ENCODE data around the gene PRCP. TPM values are rescaled to one million over a fixed set of nuclear protein-coding genes. Genes with fewer than 3 reads are reported as not detected.

PRCP gene
- polyA plus RNA-seq, 4 donors, result 6.7 to 76.2 (median 21.0) TPM

DNA sequence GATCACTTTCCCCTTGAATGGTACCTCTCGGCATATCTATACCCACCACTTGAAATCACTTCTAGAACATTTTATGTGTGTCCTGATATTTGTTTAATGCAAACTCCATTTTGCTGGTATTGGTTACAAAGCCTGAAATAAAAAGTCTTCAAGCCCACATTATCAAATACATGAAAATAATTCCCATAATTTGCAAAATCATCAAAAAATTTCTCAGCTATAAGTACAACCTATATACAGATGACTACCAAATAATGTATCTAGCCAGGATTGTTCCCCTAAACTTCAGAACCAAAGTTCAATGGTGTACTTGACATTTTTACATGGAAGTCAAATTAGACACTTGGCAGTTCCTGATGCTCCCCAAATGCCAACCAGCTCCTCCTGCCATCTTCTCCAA is 71.8 kb downstream of the PRCP start:
- H3K4me1 ChIP-seq (ENCODE audit: control insufficient read depth in 3 of 3, insufficient read depth in 2 of 3, low read depth in 1 of 3, low read length in 2 of 3), result peaks cover 0 to 4% (median 3%) of the 10 kb centered on the region in 3 donors
- no peaks in the 10 kb centered on the region for H3K9me3 ChIP-seq (ENCODE audit: control insufficient read depth in 2 of 2, insufficient read depth in 1 of 2, low read depth in 1 of 2, low read length in 1 of 2)
- H3K4me3 ChIP-seq (ENCODE audit: low read depth in 1 of 3, low read length in 3 of 3), result no peak overlapping the region
- no peak for DNase-seq
- FAIRE-seq, result no peak
- no peaks in the 10 kb centered on the region for H3K27me3 ChIP-seq (ENCODE audit: control insufficient read depth in 3 of 3, insufficient read depth in 3 of 3, low read length in 3 of 3)
- H3K27ac ChIP-seq (ENCODE audit: low read depth in 1 of 3, low read length in 2 of 3), result no peak overlapping the region
- no peaks in the 10 kb centered on the region for H3K36me3 ChIP-seq (ENCODE audit: control insufficient read depth in 3 of 3, insufficient read depth in 2 of 3, low read depth in 1 of 3, low read length in 3 of 3)
- WGBS, 3 donors, result 92 to 97% (median 93%) methylated on average over 1 of the region's 1 CpG

DNA sequence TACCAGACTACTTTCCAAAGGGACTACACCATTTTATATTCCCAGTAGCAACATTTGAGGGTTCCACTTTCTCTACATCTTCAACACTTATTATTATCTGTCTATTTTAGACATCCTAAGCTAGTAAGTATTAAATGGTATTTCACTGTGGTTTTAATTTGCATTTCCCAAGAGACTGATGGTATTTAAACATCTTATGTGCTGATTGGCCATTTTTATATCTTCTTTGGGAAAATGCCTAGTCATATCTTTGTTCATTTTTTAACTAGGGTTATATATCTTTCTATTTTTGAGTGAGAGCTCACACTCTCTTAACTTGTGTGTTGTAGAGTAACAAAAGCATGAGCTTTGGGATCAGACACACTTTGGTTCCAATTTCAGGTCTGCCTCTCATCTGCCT is 73.7 kb downstream of the PRCP start:
- DNase-seq (no peak), FAIRE-seq (no peak)
- Histone ChIP-seq H3K4me1 (ENCODE audit: control insufficient read depth in 3 of 3, insufficient read depth in 2 of 3, low read depth in 1 of 3, low read length in 2 of 3) (peaks cover 0 to 4% (median 3%) of the 10 kb centered on the region in 3 donors), H3K27me3 (ENCODE audit: control insufficient read depth in 3 of 3, insufficient read depth in 3 of 3, low read length in 3 of 3) (no peaks in the 10 kb centered on the region), H3K4me3 (ENCODE audit: low read depth in 1 of 3, low read length in 3 of 3) (no peak overlapping the region), H3K27ac (ENCODE audit: low read depth in 1 of 3, low read length in 2 of 3) (no peak overlapping the region), H3K9me3 (ENCODE audit: control insufficient read depth in 2 of 2, insufficient read depth in 1 of 2, low read depth in 1 of 2, low read length in 1 of 2) (no peaks in the 10 kb centered on the region), H3K36me3 (ENCODE audit: control insufficient read depth in 3 of 3, insufficient read depth in 2 of 3, low read depth in 1 of 3, low read length in 3 of 3) (no peaks in the 10 kb centered on the region)

GRCh38 chr11:82823647-82824619 is 76.3 kb downstream of the PRCP start:
- Histone ChIP-seq H3K9me3 (ENCODE audit: control insufficient read depth in 2 of 2, insufficient read depth in 1 of 2, low read depth in 1 of 2, low read length in 1 of 2) (no peaks in the 10 kb centered on the region), H3K27me3 (ENCODE audit: control insufficient read depth in 3 of 3, insufficient read depth in 3 of 3, low read length in 3 of 3) (no peaks in the 10 kb centered on the region), H3K4me3 (ENCODE audit: low read depth in 1 of 3, low read length in 3 of 3) (no peak overlapping the region), H3K4me1 (ENCODE audit: control insufficient read depth in 3 of 3, insufficient read depth in 2 of 3, low read depth in 1 of 3, low read length in 2 of 3) (peaks cover 0 to 4% (median 3%) of the 10 kb centered on the region in 3 donors), H3K36me3 (ENCODE audit: control insufficient read depth in 3 of 3, insufficient read depth in 2 of 3, low read depth in 1 of 3, low read length in 3 of 3) (no peaks in the 10 kb centered on the region), H3K27ac (ENCODE audit: low read depth in 1 of 3, low read length in 2 of 3) (no peak overlapping the region)
- 22 to 39% (median 34%) methylated on average over 2 of the region's 2 CpGs for WGBS, 3 donors
- FAIRE-seq (no peak), DNase-seq (peak; percentile 60 to 75)

DNA sequence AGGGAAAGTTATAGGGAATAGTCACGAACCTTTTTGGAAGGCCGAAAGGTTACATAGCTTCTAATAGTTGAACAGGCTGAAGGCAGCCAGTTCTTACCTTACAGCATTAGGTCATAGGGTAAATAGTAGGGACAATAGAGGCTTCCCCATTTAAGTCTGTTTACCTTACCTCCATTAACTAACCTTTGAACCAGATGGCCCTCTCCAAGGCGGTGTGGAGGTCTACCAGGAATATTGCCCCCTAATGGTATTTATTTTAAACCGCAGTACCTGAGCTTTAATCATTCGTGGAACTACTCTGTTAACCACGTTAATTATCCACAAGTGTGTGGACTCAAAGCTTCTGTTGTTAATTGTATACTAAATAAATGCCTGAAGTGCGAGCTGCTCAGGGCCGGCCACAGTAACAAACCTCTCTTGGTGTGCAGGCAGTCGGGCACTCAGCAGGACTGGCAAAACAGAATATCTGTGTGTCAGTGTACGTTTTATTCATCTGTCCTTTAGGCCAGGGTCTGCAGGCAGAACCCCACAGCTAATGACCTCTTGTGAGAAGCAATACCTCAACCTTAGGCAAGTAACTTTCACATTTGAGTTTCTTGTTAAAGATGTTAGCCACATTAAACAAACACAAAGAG is 81.7 kb downstream of the PRCP start:
- no peak for FAIRE-seq
- Histone ChIP-seq H3K9me3 (ENCODE audit: control insufficient read depth in 2 of 2, insufficient read depth in 1 of 2, low read depth in 1 of 2, low read length in 1 of 2) (no peaks in the 10 kb centered on the region), H3K36me3 (ENCODE audit: control insufficient read depth in 3 of 3, insufficient read depth in 2 of 3, low read depth in 1 of 3, low read length in 3 of 3) (no peaks in the 10 kb centered on the region), H3K4me1 (ENCODE audit: control insufficient read depth in 3 of 3, insufficient read depth in 2 of 3, low read depth in 1 of 3, low read length in 2 of 3) (no peaks in the 10 kb centered on the region), H3K27me3 (ENCODE audit: control insufficient read depth in 3 of 3, insufficient read depth in 3 of 3, low read length in 3 of 3) (no peaks in the 10 kb centered on the region), H3K4me3 (ENCODE audit: low read depth in 1 of 3, low read length in 3 of 3) (no peak overlapping the region), H3K27ac (ENCODE audit: low read depth in 1 of 3, low read length in 2 of 3) (no peak overlapping the region)
- DNase-seq, result peak; percentile 9 to 38
- WGBS, 3 donors, result 71 to 80% (median 74%) methylated on average over 10 of the region's 10 CpGs

DNA sequence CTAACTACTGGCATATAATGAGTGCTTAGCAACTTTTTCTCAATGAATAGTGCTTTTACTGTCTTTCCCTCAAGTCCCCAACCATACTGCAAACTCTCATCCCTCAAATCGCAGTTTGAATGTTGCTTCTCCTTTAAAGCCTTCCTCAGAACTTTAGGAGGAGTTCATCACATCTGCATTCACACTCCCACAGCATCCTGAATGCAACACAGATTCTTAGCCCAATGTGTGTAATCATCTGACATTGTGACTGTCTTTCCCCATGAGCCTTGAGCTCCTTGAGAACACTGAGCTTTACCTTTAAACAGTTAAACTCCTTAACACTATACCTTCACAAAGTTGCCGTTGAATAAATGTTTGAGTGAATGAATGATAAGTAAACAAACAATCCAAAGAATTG is 84.8 kb downstream of the PRCP start:
- peaks cover 0 to 4% (median 0%) of the 10 kb centered on the region in 3 donors for H3K27me3 ChIP-seq (ENCODE audit: control insufficient read depth in 3 of 3, insufficient read depth in 3 of 3, low read length in 3 of 3)
- H3K4me1 ChIP-seq (ENCODE audit: control insufficient read depth in 3 of 3, insufficient read depth in 2 of 3, low read depth in 1 of 3, low read length in 2 of 3), result no peaks in the 10 kb centered on the region
- 62 to 77% (median 75%) methylated on average over 2 of the region's 2 CpGs for WGBS, 3 donors
- H3K4me3 ChIP-seq (ENCODE audit: low read depth in 1 of 3, low read length in 3 of 3), result no peak overlapping the region
- H3K9me3 ChIP-seq (ENCODE audit: control insufficient read depth in 2 of 2, insufficient read depth in 1 of 2, low read depth in 1 of 2, low read length in 1 of 2), result no peaks in the 10 kb centered on the region
- FAIRE-seq (no peak), DNase-seq (no peak)
- H3K36me3 ChIP-seq (ENCODE audit: control insufficient read depth in 3 of 3, insufficient read depth in 2 of 3, low read depth in 1 of 3, low read length in 3 of 3), result no peaks in the 10 kb centered on the region
- no peak overlapping the region for H3K27ac ChIP-seq (ENCODE audit: low read depth in 1 of 3, low read length in 2 of 3)

- H3K4me1 ChIP-seq (ENCODE audit: control insufficient read depth in 3 of 3, insufficient read depth in 2 of 3, low read depth in 1 of 3, low read length in 2 of 3), result no peaks in the 10 kb centered on the region
- DNase-seq, result no peak
- H3K9me3 ChIP-seq (ENCODE audit: control insufficient read depth in 2 of 2, insufficient read depth in 1 of 2, low read depth in 1 of 2, low read length in 1 of 2), result no peaks in the 10 kb centered on the region
- FAIRE-seq, result no peak
- H3K4me3 ChIP-seq (ENCODE audit: low read depth in 1 of 3, low read length in 3 of 3), result no peak overlapping the region
- no peak overlapping the region for H3K27ac ChIP-seq (ENCODE audit: low read depth in 1 of 3, low read length in 2 of 3)
- WGBS, 3 donors, result 76 to 84% (median 80%) methylated on average over 4 of the region's 4 CpGs
- H3K27me3 ChIP-seq (ENCODE audit: control insufficient read depth in 3 of 3, insufficient read depth in 3 of 3, low read length in 3 of 3), result peaks cover 0 to 4% (median 0%) of the 10 kb centered on the region in 3 donors
- H3K36me3 ChIP-seq (ENCODE audit: control insufficient read depth in 3 of 3, insufficient read depth in 2 of 3, low read depth in 1 of 3, low read length in 3 of 3), result no peaks in the 10 kb centered on the region
Observed at GRCh38 chr11:82814379-82814778, 85.9 kb downstream of the PRCP start.

- 77 to 91% (median 81%) methylated on average over 8 of the region's 8 CpGs for WGBS, 3 donors
Observed at GRCh38 chr11:82811369-82811768, 88.9 kb downstream of the PRCP start.

DNA sequence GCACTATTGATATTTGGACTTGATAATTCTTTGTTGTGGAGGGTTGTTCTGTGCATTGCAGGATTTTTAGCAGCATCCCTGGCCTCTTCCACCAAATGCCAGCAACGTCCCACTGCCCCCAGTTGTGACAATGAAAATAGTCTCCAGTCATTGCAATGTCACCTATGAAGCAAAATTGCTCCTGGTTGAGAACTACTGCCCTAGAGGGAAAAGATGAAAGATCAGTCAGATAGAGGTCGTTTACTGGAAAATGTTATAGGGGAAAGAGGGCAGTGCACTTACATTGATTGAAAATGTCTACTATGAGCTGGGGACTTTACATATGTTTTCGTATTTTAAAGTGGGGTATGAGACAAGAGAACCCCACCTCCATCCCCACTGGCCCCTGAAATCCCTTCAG is 89.5 kb downstream of the PRCP start:
- no peaks in the 10 kb centered on the region for H3K4me1 ChIP-seq (ENCODE audit: control insufficient read depth in 3 of 3, insufficient read depth in 2 of 3, low read depth in 1 of 3, low read length in 2 of 3)
- DNase-seq (no peak), FAIRE-seq (no peak)
- H3K9me3 ChIP-seq (ENCODE audit: control insufficient read depth in 2 of 2, insufficient read depth in 1 of 2, low read depth in 1 of 2, low read length in 1 of 2), result no peaks in the 10 kb centered on the region
- no peak overlapping the region for H3K27ac ChIP-seq (ENCODE audit: low read depth in 1 of 3, low read length in 2 of 3)
- 48 to 58% (median 56%) methylated on average over 3 of the region's 3 CpGs for WGBS, 3 donors
- no peaks in the 10 kb centered on the region for H3K36me3 ChIP-seq (ENCODE audit: control insufficient read depth in 3 of 3, insufficient read depth in 2 of 3, low read depth in 1 of 3, low read length in 3 of 3)
- no peak overlapping the region for H3K4me3 ChIP-seq (ENCODE audit: low read depth in 1 of 3, low read length in 3 of 3)
- peaks cover 0 to 4% (median 0%) of the 10 kb centered on the region in 3 donors for H3K27me3 ChIP-seq (ENCODE audit: control insufficient read depth in 3 of 3, insufficient read depth in 3 of 3, low read length in 3 of 3)

More at GRCh38 chr11:82811369-82811768, 88.9 kb downstream of the PRCP start:
- H3K4me1 ChIP-seq (ENCODE audit: control insufficient read depth in 3 of 3, insufficient read depth in 2 of 3, low read depth in 1 of 3, low read length in 2 of 3), result no peaks in the 10 kb centered on the region
- H3K4me3 ChIP-seq (ENCODE audit: low read depth in 1 of 3, low read length in 3 of 3), result no peak overlapping the region
- H3K27ac ChIP-seq (ENCODE audit: low read depth in 1 of 3, low read length in 2 of 3), result no peak overlapping the region
- peaks cover 0 to 4% (median 0%) of the 10 kb centered on the region in 3 donors for H3K27me3 ChIP-seq (ENCODE audit: control insufficient read depth in 3 of 3, insufficient read depth in 3 of 3, low read length in 3 of 3)
- H3K9me3 ChIP-seq (ENCODE audit: control insufficient read depth in 2 of 2, insufficient read depth in 1 of 2, low read depth in 1 of 2, low read length in 1 of 2), result no peaks in the 10 kb centered on the region
- no peaks in the 10 kb centered on the region for H3K36me3 ChIP-seq (ENCODE audit: control insufficient read depth in 3 of 3, insufficient read depth in 2 of 3, low read depth in 1 of 3, low read length in 3 of 3)
- DNase-seq (no peak), FAIRE-seq (no peak)

All from small intestine (tissue), 7 donors.